GM10248 (cell line): ENCODE results near the gene CAPN9.

Experiments used
- CTCF ChIA-PET: fragments of 300-600 bp; sonication (Branson Sonifier 250); formaldehyde crosslinking; extraction: SDS; loops from one replicate; lab custom pipeline; 2021; ENCODE audit warnings: antibody characterized with exemption; lab: Yijun Ruan, JAX
- POLR2A ChIA-PET: fragments of 350-650 bp; sonication (Branson Sonifier 250); formaldehyde crosslinking; extraction: SDS; loops from one replicate; lab custom pipeline; 2020; ENCODE audit warnings: antibody characterized with exemption; lab: Yijun Ruan, JAX
- DNase-seq: peaks from one replicate; pipeline ENCODE4 v3.0.0; 2012; ENCODE audit errors: extremely low spot score
- TF ChIP-seq, protein P1 (sequence below): IDR thresholded peaks from 2 replicates; pipeline ENCODE4 v1.5.1; 2012; ENCODE audit warnings: mild to moderate bottlenecking, low read depth; ENCODE audit errors: extremely low read depth, missing control alignments, control extremely low read depth

Gene CAPN9

DNA sequence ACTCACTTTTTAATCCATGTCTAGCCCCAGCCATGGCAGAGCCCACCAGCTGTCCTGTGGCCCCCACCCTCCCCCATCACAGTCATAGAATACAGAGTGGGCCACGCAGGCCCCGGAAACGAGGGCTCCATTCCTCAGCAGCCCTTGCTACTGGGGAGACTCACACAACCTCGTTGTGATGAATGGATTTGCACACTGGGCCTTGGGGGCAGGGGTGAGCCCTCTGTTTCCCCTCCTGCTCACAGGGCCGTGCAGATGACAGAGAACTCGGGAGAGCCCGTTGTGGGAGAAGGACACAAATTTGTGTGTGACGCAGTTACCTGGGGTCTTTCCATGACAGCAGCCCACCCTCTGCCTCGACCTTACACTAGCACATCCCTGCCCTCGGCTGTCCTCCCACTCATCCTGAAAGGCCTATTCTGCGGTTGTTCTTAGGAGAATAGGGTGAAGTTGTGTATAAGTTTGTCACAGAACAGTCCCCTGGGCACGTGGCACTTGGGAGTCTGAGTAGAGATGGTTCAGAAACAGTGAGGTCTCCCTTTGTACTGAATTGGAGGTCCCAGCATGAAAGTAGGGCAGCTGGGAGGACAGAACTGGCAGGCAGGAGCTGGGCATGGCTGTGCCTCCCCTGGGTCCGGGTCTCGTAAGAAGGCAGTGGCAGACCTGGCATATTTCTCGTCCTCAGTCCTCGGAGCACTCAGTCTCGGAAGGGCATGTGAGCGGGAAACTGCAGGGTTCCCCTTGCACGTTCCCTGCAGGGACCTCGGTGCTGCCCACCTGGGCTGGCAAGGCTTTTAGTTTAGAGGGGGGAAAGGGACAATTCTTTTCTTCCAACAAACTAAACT is 40.1 kb upstream of the CAPN9 start:
- POLR2A ChIA-PET, result no interaction called here
- CTCF ChIA-PET, result no interaction called here
- DNase-seq, result no peak
- TF ChIP-seq, protein P1, sequence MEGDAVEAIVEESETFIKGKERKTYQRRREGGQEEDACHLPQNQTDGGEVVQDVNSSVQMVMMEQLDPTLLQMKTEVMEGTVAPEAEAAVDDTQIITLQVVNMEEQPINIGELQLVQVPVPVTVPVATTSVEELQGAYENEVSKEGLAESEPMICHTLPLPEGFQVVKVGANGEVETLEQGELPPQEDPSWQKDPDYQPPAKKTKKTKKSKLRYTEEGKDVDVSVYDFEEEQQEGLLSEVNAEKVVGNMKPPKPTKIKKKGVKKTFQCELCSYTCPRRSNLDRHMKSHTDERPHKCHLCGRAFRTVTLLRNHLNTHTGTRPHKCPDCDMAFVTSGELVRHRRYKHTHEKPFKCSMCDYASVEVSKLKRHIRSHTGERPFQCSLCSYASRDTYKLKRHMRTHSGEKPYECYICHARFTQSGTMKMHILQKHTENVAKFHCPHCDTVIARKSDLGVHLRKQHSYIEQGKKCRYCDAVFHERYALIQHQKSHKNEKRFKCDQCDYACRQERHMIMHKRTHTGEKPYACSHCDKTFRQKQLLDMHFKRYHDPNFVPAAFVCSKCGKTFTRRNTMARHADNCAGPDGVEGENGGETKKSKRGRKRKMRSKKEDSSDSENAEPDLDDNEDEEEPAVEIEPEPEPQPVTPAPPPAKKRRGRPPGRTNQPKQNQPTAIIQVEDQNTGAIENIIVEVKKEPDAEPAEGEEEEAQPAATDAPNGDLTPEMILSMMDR, result no peak

DNA sequence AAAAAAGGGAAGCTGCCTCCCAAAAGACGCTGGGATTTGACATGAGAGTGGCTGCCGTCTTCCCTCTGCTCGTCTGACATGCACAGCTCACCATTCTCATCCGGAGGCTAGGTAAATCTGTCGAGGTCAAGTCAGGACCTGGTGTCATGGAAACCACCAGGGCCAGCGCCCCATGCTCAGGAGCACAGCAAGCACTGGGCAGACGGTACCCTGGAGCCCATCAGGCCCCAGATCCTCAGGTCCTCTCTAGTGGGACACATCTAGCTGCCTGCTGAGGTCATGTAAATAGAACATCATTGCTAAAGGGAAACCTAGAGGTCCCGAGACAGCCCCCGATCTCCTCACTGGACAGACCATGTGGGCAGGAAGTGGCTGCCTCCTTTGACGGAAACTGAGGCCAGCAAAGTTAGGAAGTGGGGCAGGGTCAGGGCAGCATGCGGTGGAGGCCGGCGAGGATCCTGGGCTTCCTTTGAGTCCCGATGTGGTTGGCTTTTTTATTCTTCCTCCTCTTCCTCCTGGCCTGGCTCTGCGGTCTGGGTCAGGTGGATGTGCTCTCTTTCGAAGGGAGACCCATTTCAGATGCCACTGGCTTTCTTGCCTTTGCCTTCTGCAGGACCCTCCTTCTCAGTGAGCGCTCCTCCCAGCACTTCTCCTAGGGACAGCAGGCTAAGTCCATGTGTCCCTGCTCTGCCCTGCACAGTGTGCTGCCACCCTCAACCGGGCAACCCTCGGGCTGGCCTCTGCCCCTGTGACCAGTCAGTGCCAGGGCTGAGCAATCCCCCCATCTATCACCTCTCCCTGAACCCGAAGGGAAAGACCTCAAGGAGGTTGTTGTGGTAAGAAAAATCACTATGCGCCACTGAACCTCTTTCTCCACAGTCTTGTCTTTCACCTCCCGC is 39.2 kb upstream of the CAPN9 start:
- ChIA-PET POLR2A (no interaction called here), CTCF (no interaction called here)
- TF ChIP-seq, protein P1, result no peak
- DNase-seq, result no peak

DNA sequence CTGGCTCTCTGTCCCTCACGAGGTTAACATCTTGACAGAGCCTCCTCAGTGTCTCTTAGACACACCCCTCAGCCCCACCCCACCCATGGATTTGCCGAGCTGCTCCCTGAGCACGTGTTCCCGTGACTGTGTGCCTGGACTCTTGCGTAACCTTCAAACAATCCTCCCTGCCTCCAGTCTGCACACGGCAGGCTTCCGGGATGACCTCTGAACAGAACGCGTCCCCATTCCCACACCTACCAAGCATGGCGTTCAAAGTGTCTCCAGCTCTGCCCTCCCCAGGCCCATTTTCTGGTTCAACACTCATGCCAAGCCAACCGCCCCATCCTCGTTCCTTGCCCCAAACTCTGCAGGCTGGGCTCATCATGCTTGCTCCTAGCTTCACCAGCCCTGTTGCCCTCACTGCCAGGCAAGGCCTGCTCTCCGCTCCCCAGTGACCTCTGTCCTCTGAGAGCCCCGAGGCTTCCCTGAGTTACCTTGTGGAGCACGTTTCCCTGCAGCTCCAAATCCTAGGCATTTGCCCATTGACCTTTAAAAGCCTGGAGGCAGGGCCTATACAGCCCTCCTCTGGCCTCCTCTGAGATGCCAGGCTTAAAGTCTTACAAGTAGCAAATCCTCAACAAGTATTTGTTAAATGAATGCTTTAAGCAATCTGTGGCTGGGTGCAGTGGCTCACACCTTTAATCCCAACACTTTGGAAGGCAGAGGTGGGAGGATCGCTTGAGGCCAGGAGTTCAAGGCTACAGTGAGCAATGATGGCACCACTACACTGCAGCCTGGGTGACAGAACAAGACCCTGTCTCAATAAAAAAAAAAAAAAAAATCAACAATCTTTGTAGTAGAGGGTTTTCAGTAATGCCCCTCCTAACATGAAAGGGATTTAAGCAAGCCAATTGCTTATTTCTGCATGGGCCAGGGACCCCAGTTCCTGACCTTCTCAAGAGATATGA is 38.3 kb upstream of the CAPN9 start:
- ChIA-PET POLR2A (no interaction called here), CTCF (no interaction called here)
- TF ChIP-seq, protein P1, result no peak
- DNase-seq, result no peak

DNA sequence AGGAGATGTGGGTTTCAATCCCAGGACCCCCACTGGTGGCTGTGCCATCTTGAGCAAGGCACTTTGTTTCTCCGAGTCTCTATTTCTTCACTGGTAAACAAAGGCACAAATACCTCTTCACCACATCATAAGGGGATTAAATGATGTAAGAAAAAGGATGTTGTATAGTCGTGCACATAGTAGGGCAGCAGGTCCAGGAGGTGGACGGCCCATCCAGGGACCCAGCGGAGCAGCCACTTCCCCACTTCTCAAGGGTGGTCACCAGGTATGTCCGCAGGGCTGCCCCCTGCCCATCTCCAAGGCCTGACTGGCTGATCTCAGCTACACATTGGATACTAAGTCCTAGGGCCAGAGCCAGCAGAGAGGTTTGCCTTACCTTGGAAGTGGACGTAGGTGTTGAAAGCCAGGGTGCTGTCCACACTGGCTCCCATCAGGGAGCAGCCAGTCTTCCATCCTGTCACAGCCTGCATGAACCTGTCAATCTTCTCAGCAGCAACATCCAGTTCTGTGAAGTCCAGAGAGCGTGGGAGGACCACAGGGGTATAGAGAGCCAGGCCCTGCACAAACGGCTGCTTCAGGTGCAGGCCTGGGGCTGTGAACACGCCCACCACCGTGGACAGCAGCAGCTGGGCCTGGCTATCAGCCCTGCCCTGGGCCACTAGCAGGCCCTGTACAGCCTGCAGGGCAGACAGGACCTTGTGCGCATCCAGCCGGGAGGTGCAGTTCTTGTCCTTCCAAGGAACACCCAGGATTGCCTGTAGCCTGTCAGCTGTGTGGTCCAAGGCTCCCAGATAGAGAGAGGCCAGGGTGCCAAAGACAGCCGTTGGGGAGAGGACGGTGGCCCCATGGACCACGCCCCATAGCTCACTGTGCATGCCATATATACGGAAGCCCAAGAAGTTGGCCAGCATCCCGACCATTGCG is 37.3 kb upstream of the CAPN9 start:
- POLR2A ChIA-PET, result no interaction called here
- TF ChIP-seq, protein P1, result no peak
- CTCF ChIA-PET, result interaction anchor here (0.8 kb wide), 1 partner anchor 20 kb away, joined by 3 read pairs; no protein-coding TSS in a partner anchor
- no peak for DNase-seq

DNA sequence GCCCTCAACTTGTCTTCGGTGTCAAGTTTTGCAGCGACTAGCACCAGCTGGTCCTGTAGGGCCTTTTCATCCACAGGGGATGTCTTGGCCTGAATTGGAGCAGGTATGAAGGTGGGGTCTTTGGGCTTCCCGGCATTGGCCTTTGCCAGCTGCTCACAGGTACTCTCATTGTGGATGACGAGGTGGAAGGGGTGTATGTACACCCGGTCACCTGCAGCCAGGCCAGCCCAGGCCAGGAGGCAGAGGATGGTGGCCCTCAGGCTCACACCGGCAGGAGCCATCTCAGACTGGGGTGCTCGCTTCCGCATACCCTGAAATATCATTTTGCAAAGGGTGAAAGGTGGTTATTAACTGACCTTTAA is 36.7 kb upstream of the CAPN9 start:
- no peak for DNase-seq
- TF ChIP-seq, protein P1, result no peak
- ChIA-PET POLR2A (no interaction called here), CTCF (interaction anchor here (0.7 to 0.8 kb wide), 2 partner anchors 20 to 93 kb away, joined by 3 read pairs; no protein-coding TSS in a partner anchor)
